ENCODE measurements around the gene MEI4.

MEI4 gene

DNA sequence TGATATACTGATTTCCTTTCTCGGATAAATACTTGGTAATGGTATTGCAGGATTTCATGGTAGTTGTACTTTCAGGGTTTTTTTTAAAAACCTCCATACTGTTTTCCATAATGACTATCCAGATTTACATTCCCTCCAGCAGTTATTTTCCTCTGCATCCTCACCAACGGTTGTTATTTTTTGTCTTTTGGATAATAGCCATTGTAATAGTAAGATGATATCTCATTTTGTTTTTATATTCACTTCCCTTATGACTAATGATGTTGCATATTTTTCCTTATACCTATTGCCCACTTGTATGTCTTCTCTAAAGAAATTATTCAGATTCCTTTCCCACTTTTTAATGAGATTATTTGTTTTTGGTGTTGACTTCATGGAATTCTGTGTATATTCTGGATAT lies 231.0 kb downstream of the MEI4 start:
- Histone ChIP-seq H3K9me3 (ENCODE audit: control insufficient read depth in 2 of 2, low read length in 2 of 2) (no peaks in the 10 kb centered on the region), H3K27me3 (ENCODE audit: control insufficient read depth in 2 of 2, insufficient read depth in 2 of 2, low read length in 2 of 2) (no peaks in the 10 kb centered on the region), H3K9ac (ENCODE audit: low read depth in 1 of 2, low read length in 2 of 2) (no peak overlapping the region), H3K27ac (ENCODE audit: low read depth in 2 of 2, low read length in 2 of 2) (no peak overlapping the region), H3K36me3 (ENCODE audit: control insufficient read depth in 2 of 2, insufficient read depth in 2 of 2, low read length in 2 of 2) (no peaks in the 10 kb centered on the region), H3K4me3 (ENCODE audit: low read length in 2 of 2) (no peak overlapping the region), H3K4me1 (ENCODE audit: control insufficient read depth in 2 of 2, insufficient read depth in 2 of 2, low read length in 2 of 2) (no peaks in the 10 kb centered on the region)

DNA sequence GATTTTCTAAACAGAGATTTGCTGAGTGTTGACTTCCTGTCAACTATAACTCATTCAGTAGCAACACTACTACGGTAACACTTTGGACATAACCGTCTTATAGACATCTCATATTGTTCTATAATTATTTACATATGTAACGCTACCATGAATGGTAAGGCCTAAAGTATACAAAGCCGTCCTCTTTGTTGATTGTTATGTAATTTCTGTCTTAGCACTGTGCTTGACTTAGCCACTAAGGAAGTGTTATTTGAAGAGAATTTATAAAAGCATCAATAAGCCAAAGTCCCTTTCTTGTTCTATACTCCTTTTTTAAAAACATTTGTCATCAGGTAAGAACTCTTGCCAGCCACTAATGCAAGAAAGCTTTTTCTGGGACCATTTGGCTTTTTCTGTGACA lies 240.6 kb downstream of the MEI4 start:
- no peak overlapping the region for H3K4me3 ChIP-seq (ENCODE audit: low read length in 2 of 2)

DNA sequence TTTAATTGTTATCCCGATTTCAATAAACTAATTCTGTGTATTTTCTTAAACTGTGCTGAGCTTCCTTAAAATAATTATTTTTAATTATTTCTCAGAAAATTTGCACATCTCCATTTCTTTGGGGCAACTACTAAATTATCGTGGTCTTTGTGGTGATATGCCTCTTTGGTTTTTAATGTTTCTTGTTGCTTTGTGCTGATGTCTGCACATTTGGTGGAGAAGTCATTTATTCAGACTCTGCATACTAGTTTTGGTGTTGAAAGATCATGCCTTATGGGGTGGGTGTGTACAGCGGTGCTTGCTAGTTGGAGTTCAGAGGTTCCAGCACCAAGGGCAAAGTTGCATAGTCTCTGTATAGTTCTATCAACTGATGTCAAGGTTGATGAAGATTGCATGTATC lies 253.2 kb downstream of the MEI4 start:
- Histone ChIP-seq H3K9me3 (ENCODE audit: control insufficient read depth in 2 of 2, low read length in 2 of 2) (no peaks in the 10 kb centered on the region), H3K4me1 (ENCODE audit: control insufficient read depth in 2 of 2, insufficient read depth in 2 of 2, low read length in 2 of 2) (no peaks in the 10 kb centered on the region), H3K9ac (ENCODE audit: low read depth in 1 of 2, low read length in 2 of 2) (no peak overlapping the region), H3K36me3 (ENCODE audit: control insufficient read depth in 2 of 2, insufficient read depth in 2 of 2, low read length in 2 of 2) (no peaks in the 10 kb centered on the region), H3K27me3 (ENCODE audit: control insufficient read depth in 2 of 2, insufficient read depth in 2 of 2, low read length in 2 of 2) (no peaks in the 10 kb centered on the region), H3K4me3 (ENCODE audit: low read length in 2 of 2) (no peak overlapping the region), H3K27ac (ENCODE audit: low read depth in 2 of 2, low read length in 2 of 2) (no peak overlapping the region)

More for the DNA sequence above, 240.6 kb downstream of the MEI4 start:
- H3K4me1 ChIP-seq (ENCODE audit: control insufficient read depth in 2 of 2, insufficient read depth in 2 of 2, low read length in 2 of 2), result no peaks in the 10 kb centered on the region
- no peak overlapping the region for H3K9ac ChIP-seq (ENCODE audit: low read depth in 1 of 2, low read length in 2 of 2)
- no peaks in the 10 kb centered on the region for H3K36me3 ChIP-seq (ENCODE audit: control insufficient read depth in 2 of 2, insufficient read depth in 2 of 2, low read length in 2 of 2)
- H3K9me3 ChIP-seq (ENCODE audit: control insufficient read depth in 2 of 2, low read length in 2 of 2), result peaks cover 0 to 3% of the 10 kb centered on the region in 2 donors
- no peaks in the 10 kb centered on the region for H3K27me3 ChIP-seq (ENCODE audit: control insufficient read depth in 2 of 2, insufficient read depth in 2 of 2, low read length in 2 of 2)
- no peak overlapping the region for H3K27ac ChIP-seq (ENCODE audit: low read depth in 2 of 2, low read length in 2 of 2)

DNA sequence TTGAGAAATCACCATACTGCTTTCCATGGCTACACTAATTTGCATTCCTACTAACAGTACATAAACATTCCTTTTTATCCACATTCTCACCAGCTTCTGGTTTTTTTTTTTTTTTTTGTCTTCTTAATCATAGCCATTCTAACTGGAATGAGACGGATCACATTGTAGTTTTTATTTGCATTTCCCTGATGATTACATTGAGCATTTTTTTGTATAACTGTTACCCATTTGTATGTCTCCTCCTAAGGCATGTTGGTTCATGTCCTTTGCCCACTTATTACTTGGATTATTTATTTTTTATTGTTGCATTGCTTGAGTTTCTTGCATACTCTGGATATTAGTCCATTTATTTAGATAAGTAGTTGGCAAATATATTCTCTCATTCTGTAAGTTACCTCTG lies 258.0 kb downstream of the MEI4 start:
- Histone ChIP-seq H3K27ac (ENCODE audit: low read depth in 2 of 2, low read length in 2 of 2) (no peak overlapping the region), H3K27me3 (ENCODE audit: control insufficient read depth in 2 of 2, insufficient read depth in 2 of 2, low read length in 2 of 2) (no peaks in the 10 kb centered on the region), H3K4me1 (ENCODE audit: control insufficient read depth in 2 of 2, insufficient read depth in 2 of 2, low read length in 2 of 2) (no peaks in the 10 kb centered on the region), H3K9ac (ENCODE audit: low read depth in 1 of 2, low read length in 2 of 2) (no peak overlapping the region), H3K4me3 (ENCODE audit: low read length in 2 of 2) (no peak overlapping the region), H3K9me3 (ENCODE audit: control insufficient read depth in 2 of 2, low read length in 2 of 2) (peaks cover 0 to 2% of the 10 kb centered on the region in 2 donors), H3K36me3 (ENCODE audit: control insufficient read depth in 2 of 2, insufficient read depth in 2 of 2, low read length in 2 of 2) (no peaks in the 10 kb centered on the region)

DNA sequence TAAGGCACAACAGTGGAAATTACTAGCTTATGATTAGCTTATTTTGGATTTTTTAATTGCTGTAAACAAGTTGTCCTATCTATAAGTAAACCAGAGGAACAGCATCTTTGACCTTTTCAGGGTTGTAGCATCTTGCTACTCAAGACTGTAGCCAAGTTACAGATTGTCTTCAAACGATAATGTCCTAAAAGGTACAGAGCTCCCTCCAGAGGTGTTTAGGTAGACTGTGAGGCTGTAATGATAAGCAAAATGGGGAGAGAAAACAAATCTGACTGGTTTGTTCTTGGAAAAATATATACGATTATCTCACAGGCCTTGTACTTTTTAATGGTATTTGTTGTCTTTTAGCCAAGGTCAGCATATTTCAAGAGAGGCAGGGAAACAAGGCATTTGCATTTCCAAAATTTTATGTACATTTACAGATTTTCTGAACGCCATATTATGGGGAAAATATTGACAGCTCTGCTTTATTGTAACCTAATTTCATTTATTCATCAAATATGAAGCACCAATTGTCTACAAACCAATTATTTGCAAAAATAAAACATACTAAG lies 273.4 kb downstream of the MEI4 start:
- H3K9me3 ChIP-seq (ENCODE audit: control insufficient read depth in 2 of 2, low read length in 2 of 2), result no peaks in the 10 kb centered on the region
- no peak overlapping the region for H3K27ac ChIP-seq (ENCODE audit: low read depth in 2 of 2, low read length in 2 of 2)
- H3K36me3 ChIP-seq (ENCODE audit: control insufficient read depth in 2 of 2, insufficient read depth in 2 of 2, low read length in 2 of 2), result no peaks in the 10 kb centered on the region
- no peak overlapping the region for H3K4me3 ChIP-seq (ENCODE audit: low read length in 2 of 2)
- no peaks in the 10 kb centered on the region for H3K27me3 ChIP-seq (ENCODE audit: control insufficient read depth in 2 of 2, insufficient read depth in 2 of 2, low read length in 2 of 2)
- H3K4me1 ChIP-seq (ENCODE audit: control insufficient read depth in 2 of 2, insufficient read depth in 2 of 2, low read length in 2 of 2), result no peaks in the 10 kb centered on the region
- H3K9ac ChIP-seq (ENCODE audit: low read depth in 1 of 2, low read length in 2 of 2), result no peak overlapping the region

DNA sequence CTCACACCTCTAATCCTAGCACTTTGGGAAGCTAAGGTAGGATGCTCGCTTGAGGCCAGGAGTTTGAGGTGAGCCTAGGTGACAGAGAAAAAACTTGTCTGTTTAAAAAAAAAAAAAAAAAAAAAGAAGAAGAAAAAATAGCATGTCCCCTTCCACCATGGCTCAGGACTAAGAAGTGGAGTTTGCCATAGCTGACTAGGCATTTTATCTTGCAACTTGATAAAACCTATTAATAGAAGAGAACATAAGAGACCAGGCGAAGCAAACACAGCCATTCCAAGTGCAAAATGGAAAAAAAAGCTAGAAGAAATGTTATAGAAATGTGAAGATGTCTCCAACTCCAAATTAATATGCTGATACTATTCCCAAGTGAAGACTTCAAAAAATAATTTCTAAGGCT lies 277.5 kb downstream of the MEI4 start:
- H3K27me3 ChIP-seq (ENCODE audit: control insufficient read depth in 2 of 2, insufficient read depth in 2 of 2, low read length in 2 of 2), result no peaks in the 10 kb centered on the region
- no peak overlapping the region for H3K9ac ChIP-seq (ENCODE audit: low read depth in 1 of 2, low read length in 2 of 2)
- H3K27ac ChIP-seq (ENCODE audit: low read depth in 2 of 2, low read length in 2 of 2), result no peak overlapping the region
- no peaks in the 10 kb centered on the region for H3K36me3 ChIP-seq (ENCODE audit: control insufficient read depth in 2 of 2, insufficient read depth in 2 of 2, low read length in 2 of 2)
- H3K4me1 ChIP-seq (ENCODE audit: control insufficient read depth in 2 of 2, insufficient read depth in 2 of 2, low read length in 2 of 2), result no peaks in the 10 kb centered on the region
- no peak overlapping the region for H3K4me3 ChIP-seq (ENCODE audit: low read length in 2 of 2)
- no peaks in the 10 kb centered on the region for H3K9me3 ChIP-seq (ENCODE audit: control insufficient read depth in 2 of 2, low read length in 2 of 2)

DNA sequence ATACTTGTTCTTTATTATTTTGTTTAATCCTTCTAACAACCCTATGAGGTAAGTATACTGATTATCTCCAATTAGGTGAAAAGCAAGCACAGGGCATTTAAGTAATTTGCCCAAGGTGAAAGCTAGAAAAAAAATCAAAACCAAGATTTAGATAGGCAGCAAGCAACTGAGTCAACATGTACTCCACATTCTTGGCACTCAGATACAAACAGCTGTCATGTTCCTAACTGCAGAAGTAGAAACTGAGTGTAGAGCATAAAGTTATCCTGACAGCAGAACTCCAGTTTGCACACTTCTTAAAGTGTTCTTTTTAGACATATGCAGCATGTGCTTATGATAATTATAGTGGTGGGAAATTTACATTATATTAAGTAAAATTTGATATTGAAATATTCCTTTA lies 278.1 kb downstream of the MEI4 start:
- no peaks in the 10 kb centered on the region for H3K9me3 ChIP-seq (ENCODE audit: control insufficient read depth in 2 of 2, low read length in 2 of 2)
- no peak overlapping the region for H3K4me3 ChIP-seq (ENCODE audit: low read length in 2 of 2)
- no peaks in the 10 kb centered on the region for H3K4me1 ChIP-seq (ENCODE audit: control insufficient read depth in 2 of 2, insufficient read depth in 2 of 2, low read length in 2 of 2)
- no peak overlapping the region for H3K27ac ChIP-seq (ENCODE audit: low read depth in 2 of 2, low read length in 2 of 2)
- H3K9ac ChIP-seq (ENCODE audit: low read depth in 1 of 2, low read length in 2 of 2), result no peak overlapping the region
- no peaks in the 10 kb centered on the region for H3K27me3 ChIP-seq (ENCODE audit: control insufficient read depth in 2 of 2, insufficient read depth in 2 of 2, low read length in 2 of 2)
- no peaks in the 10 kb centered on the region for H3K36me3 ChIP-seq (ENCODE audit: control insufficient read depth in 2 of 2, insufficient read depth in 2 of 2, low read length in 2 of 2)

DNA sequence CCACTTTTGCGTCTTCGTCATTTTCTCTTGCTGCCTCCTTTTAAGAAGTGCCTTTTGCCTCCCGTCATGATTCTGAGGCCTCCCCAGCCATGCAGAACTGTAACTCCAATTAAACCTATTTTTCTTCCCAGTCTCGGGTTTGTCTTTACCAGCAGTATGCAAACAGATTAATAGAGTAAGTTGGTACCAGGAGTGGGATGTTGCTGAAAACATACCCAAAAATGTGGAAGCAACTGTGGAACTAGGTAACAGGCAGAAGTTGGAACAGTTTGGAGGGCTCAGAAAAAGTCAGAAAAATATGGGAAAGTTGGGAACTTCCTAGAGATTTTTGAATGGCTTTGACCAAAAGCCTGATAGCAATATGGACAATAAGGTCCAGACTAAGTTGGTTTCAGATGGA lies 309.2 kb downstream of the MEI4 start:
- Histone ChIP-seq H3K36me3 (ENCODE audit: control insufficient read depth in 2 of 2, insufficient read depth in 2 of 2, low read length in 2 of 2) (no peaks in the 10 kb centered on the region), H3K4me1 (ENCODE audit: control insufficient read depth in 2 of 2, insufficient read depth in 2 of 2, low read length in 2 of 2) (no peaks in the 10 kb centered on the region), H3K27ac (ENCODE audit: low read depth in 2 of 2, low read length in 2 of 2) (no peak overlapping the region), H3K9me3 (ENCODE audit: control insufficient read depth in 2 of 2, low read length in 2 of 2) (no peaks in the 10 kb centered on the region), H3K27me3 (ENCODE audit: control insufficient read depth in 2 of 2, insufficient read depth in 2 of 2, low read length in 2 of 2) (no peaks in the 10 kb centered on the region), H3K4me3 (ENCODE audit: low read length in 2 of 2) (no peak overlapping the region), H3K9ac (ENCODE audit: low read depth in 1 of 2, low read length in 2 of 2) (no peak overlapping the region)

DNA sequence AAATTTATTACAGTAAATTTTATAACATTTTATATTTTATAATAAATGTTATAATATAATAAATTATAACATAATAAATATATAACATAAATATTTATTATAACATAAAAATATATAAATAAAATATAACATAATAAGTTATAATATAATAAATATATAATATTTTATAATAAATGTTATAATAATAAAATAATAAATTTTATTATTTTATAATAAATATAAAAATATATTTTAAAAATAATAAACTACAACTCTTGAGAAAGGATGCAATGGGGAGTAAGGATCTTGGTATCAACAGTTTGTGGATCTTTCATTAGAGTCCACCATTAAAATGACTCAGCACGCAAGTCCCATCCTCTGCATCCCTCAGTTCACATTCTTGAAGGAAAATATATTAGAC lies 312.6 kb downstream of the MEI4 start:
- Histone ChIP-seq H3K4me3 (ENCODE audit: low read length in 2 of 2) (no peak overlapping the region), H3K4me1 (ENCODE audit: control insufficient read depth in 2 of 2, insufficient read depth in 2 of 2, low read length in 2 of 2) (no peaks in the 10 kb centered on the region), H3K36me3 (ENCODE audit: control insufficient read depth in 2 of 2, insufficient read depth in 2 of 2, low read length in 2 of 2) (no peaks in the 10 kb centered on the region), H3K27ac (ENCODE audit: low read depth in 2 of 2, low read length in 2 of 2) (no peak overlapping the region), H3K9me3 (ENCODE audit: control insufficient read depth in 2 of 2, low read length in 2 of 2) (no peaks in the 10 kb centered on the region), H3K27me3 (ENCODE audit: control insufficient read depth in 2 of 2, insufficient read depth in 2 of 2, low read length in 2 of 2) (no peaks in the 10 kb centered on the region), H3K9ac (ENCODE audit: low read depth in 1 of 2, low read length in 2 of 2) (no peak overlapping the region)

DNA sequence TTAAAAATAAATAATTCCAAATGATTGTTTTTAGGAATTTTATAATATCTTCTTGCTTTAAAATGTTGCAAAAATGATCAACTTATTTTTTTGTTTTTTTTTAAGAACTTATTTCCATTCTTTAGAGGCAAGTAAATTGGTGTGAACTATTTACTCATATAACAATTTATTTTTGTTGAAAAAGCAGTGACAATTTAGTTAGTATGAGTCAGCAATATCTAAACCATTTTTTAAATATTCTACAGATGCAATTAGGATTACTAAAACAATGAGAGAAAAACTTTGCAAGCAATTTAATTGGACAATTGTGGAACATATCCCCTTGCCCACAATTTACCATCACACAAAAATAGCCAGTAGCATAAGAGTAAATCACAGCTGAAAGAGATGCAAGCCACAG lies 319.5 kb downstream of the MEI4 start:
- no peaks in the 10 kb centered on the region for H3K27me3 ChIP-seq (ENCODE audit: control insufficient read depth in 2 of 2, insufficient read depth in 2 of 2, low read length in 2 of 2)
- H3K4me3 ChIP-seq (ENCODE audit: low read length in 2 of 2), result no peak overlapping the region
- H3K27ac ChIP-seq (ENCODE audit: low read depth in 2 of 2, low read length in 2 of 2), result no peak overlapping the region
- no peaks in the 10 kb centered on the region for H3K4me1 ChIP-seq (ENCODE audit: control insufficient read depth in 2 of 2, insufficient read depth in 2 of 2, low read length in 2 of 2)
- H3K9me3 ChIP-seq (ENCODE audit: control insufficient read depth in 2 of 2, low read length in 2 of 2), result peaks cover 0 to 4% of the 10 kb centered on the region in 2 donors
- H3K9ac ChIP-seq (ENCODE audit: low read depth in 1 of 2, low read length in 2 of 2), result no peak overlapping the region
- no peaks in the 10 kb centered on the region for H3K36me3 ChIP-seq (ENCODE audit: control insufficient read depth in 2 of 2, insufficient read depth in 2 of 2, low read length in 2 of 2)

All from mucosa of rectum (tissue), 2 donors.